HG03025 (cell line): ENCODE results near the gene OSBPL2.

Experiments
- ATAC-seq: cut with Tn5 transposase; IDR thresholded peaks from one replicate; pipeline ENCODE4 v1.9.1; 2021; ENCODE audit warnings: mild to moderate bottlenecking, moderate library complexity; ENCODE audit not compliant: unreplicated experiment, low FRiP score

The OSBPL2 gene

GRCh38 chr20:62293946-62294345 lies 55.6 kb downstream of the OSBPL2 start:
- ATAC-seq, result no peak

GRCh38 chr20:62294516-62294915 lies 56.2 kb downstream of the OSBPL2 start:
- no peak for ATAC-seq

DNA sequence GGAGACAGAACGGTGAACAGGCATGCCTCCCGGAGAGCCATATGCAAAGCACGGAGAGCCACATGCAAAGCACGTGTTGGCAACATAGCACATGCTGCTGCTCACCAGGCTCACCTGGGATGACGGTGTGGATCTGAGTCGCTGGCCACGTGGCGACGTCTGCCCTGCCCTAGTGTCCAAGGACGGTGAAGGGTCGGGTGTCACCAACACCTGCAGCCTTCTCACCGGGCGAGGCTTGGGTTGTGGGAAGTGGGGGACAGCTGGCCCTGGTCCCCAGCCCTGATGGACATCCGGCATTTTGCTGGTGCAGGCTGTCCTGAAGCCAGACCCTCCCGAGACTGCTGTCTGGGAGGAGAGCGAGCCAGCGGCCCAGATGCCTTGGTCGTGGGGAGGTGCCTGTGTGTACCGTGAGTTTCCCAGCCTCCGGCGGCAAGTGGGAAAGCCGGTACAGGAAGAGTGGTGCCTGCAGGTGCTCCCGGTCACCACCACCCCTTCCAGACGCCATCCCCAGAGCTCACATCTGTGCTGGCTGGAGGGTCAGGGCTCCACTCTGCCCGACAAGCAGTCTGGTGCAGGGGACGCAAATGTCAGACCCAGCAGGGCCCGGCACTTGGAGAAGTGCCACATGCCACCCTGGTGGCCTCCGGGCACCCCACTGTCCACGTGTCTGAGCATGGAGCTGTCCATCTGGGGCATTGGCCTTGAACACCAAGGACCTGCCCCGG lies 58.6 kb downstream of the OSBPL2 start:
- no peak for ATAC-seq

DNA sequence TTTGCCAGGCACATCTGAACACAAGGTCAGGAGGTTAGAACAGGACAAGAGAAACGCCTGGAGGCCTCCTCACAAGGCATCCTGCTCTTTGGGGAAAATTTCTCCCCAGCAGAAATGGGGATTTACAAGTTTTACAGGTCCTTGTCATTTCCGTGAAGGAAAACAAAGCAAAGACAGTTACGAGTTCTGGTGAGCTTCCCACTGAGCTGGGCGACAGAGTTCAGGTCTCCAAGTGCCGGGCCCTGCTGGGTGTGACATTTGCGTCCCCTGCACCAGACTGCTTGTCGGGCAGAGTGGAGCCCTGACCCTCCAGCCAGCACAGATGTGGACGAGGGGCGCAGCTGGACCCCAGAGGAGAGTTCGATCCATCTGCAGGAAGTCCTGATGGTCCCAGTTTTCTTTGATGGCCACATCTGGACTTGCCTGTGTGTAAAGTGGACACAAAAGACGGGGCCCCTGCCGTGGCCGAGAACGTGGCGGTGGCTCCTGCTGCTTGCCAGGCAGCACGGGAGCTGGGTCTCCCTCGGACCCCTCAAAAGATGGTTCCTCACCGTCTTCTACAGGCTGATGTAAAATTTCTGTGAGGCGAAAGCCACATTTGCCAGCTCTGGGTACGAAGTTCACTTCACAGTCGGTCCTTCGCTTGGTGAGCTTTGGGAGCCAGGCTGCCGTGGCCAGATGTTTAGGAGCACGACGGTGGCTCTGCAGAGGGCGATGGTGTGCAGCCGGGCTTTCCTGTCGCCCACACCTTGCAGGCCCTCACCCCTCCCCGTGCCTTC lies 59.3 kb downstream of the OSBPL2 start:
- no peak for ATAC-seq

DNA sequence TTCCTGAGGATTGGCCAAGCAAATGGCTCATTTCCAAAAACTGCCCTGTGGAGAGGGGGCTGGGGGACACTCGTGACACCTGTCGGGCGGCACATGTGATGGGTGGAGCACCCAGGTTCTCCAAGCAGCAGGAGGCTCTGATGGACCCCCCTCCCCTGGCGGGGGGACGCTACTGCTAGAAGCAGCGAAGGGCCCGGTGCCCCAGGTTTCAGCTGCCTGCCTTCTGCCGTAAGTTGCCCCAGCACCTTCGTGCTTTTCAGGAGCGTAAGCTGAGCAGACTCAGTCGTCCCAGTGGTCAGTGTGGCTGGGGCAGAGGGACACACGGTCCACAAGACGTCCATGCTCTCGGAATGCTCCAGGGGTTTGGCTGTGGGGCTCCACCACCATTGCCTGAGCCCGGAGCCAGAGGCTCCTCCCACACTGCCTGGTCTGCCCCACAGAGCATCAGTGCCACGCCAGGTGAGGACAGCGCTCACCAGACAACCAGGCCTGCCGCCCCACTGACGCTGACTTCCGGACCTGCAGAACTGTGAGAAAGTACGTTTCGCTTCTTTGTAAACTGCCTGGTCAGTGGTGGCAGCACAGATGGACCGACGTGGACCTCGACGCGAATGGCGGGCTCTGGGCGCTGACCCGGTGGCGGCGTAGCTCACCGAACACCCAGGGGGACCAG lies 60.4 kb downstream of the OSBPL2 start:
- no peak for ATAC-seq

- no peak for ATAC-seq
These were observed 61.4 kb downstream of the OSBPL2 start for GRCh38 chr20:62299666-62300236.

GRCh38 chr20:62300319-62300718 lies 62.0 kb downstream of the OSBPL2 start:
- no peak for ATAC-seq

DNA sequence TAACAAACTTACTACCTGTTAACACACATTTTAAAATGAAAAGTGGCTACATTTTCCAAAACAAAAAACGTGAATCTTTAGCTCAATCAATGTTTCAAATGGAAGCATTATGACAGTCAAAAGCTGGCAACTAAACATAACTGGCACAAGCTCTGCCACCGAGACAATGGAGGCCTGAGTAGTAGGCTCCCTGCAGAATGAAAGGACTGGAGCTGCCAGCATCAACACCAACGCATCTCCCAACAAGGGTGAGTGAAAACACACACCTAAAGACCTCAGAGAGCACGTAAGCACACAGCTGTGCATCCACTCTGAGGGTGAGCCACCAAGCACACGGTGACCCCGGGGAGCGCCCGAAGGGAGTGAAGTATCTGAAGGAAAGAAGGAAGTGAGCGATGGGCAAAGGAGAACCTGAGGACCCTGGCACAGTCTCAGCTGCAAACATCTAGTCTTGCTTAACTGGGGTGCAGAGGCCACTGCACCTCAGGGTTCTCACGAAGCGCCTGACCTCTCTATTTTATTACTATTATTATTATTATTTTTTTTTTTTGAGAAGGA lies 62.9 kb downstream of the OSBPL2 start:
- no peak for ATAC-seq

DNA sequence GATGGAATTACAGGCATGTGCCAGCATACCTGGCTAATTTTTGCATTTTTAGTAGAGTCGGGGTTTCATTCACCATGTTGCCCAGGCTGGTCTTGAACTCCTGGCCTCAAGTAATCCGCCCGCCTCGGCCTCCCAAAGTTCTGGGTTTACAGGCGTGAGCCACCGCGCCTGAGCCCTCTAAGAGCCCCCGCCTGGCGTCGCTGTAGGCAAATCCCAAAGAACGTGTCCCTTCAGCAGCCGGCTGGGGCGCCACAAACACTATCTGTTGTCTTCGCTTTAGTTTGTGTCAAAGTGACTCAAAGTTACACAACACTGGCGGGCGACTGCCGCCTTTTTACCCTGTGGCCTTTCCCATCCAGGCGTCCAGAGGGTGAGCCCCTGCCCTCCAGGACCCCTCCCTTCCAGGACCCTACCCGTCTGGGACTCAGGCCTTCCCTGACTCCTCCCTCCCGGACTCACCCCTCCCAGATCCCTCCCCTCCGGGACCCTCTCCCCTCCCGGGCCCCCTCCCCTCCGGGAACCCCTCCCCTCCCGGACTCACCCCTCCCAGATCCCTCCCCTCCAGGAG lies 63.5 kb downstream of the OSBPL2 start:
- peak; percentile 31 for ATAC-seq

- peak; percentile 67 for ATAC-seq
These were observed 64.2 kb downstream of the OSBPL2 start, which contains the start of gene ADRM1 for GRCh38 chr20:62302341-62303061. Gene ADRM1, plus strand, starts transcription at chr20:62302997. Its CDS starts 572 bp downstream, at chr20:62303569.

DNA sequence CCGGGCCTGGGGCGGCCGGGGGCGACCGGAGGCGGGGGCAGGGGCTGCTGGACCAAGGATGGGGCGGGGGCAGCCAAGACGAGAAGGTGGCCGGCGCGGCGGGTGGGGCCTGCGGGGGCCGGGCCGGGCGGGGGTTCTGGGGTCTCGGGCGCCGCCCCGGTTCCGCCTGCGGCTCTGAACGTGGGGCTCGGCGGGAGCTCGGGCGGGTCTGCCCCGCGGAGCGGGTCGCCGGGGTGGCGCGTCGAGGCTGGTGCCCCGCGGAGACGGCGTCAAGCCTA lies 64.7 kb downstream of the OSBPL2 start:
- no peak for ATAC-seq

DNA sequence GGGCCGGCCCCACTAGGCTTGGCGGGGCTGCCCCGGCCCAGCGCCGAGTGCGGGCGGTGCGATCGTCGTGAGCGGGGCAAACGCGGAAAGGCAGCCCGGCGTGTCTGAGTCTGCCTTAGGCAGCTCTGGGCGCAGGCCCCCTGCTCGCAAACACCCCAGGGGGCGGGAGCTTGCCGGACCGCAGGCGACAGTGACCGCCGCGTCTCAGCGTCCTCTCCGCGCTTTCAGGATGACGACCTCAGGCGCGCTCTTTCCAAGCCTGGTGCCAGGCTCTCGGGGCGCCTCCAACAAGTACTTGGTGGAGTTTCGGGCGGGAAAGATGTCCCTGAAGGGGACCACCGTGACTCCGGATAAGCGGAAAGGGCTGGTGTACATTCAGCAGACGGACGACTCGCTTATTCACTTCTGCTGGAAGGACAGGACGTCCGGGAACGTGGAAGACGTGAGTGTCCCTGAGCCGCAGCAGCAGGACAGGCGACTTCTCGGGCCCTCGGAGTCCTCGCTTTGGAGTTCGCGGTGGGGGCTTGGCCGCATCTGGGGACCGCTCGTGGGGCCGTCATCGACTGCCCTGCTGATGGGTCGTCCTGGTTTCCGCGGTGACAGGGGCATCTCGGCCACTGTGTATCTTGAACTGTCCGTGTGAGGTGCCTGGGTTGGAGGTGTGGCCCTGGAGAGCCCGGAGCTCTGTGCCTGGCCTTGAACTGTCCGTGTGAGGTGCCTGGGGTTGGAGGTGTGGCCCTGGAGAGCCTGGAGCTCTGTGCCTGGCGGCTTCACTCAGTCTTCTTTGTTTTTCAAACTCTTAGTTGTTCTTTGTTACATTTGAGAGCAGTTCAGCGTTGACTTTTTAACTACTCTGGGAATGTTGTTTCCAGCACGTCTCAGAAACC lies 65.3 kb downstream of the OSBPL2 start:
- ATAC-seq, result no peak

- ATAC-seq, result no peak
These were observed 66.2 kb downstream of the OSBPL2 start for GRCh38 chr20:62304331-62305148.

DNA sequence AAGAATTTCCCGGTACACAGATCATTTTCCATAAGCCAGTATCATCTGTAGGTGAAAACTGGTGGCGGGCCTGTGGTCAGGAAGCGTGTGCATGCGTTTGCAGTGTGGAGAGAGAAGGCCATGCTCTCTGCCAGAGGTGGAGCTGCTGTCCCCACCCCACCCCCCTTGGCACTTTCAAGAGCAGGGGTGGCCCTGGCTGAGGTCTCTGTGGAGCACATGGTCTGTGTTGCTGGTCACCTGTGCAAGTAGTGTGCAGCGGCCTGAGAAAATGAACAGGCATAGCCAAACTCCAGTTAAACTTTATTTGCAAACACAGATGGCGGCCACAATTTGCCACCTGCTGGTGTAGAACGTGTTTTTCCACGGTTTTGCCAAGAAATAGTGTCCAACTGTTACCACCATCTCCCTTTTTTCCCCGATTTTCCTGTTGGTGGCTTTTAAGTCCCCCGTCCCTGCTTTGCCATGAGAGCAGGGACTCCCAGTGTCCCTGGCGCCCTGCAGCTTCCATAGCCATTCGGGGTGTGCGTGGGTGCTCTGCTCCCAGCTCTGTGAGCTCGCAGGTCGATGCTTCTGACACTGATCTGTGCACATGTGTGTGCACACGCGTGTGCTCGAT lies 66.9 kb downstream of the OSBPL2 start:
- ATAC-seq, result no peak

- no peak for ATAC-seq
These were observed 67.6 kb downstream of the OSBPL2 start for GRCh38 chr20:62305765-62306413.

- no peak for ATAC-seq
These were observed 68.3 kb downstream of the OSBPL2 start for GRCh38 chr20:62306414-62307187.
